ENCODE data around the gene ENOSF1.

ENOSF1 gene

GRCh38 chr18:673769-674168, 38.7 kb downstream of the ENOSF1 start:
- H3K36me3 ChIP-seq: peaks cover 21% of the 10 kb centered on the region; the same call in 1 of the 2 replicates
- H3K4me1 ChIP-seq: no peaks in the 10 kb centered on the region
- H3K4me3 ChIP-seq (ENCODE audit: low read depth, low read length): no peak overlapping the region
- no peak for TF ChIP-seq CTCF (IDR thresholded peaks at IDR 0.05; ENCODE audit: low read depth, low read length)
- no peak for DNase-seq
- H3K27me3 ChIP-seq: no peaks in the 10 kb centered on the region
- H3K9me3 ChIP-seq: no peaks in the 10 kb centered on the region

- Histone ChIP-seq H3K4me1 (no peaks in the 10 kb centered on the region), H3K27me3 (no peaks in the 10 kb centered on the region), H3K36me3 (peaks cover 23% of the 10 kb centered on the region; the same call in 1 of the 2 replicates), H3K4me3 (ENCODE audit: low read depth, low read length) (no peak overlapping the region), H3K9me3 (no peaks in the 10 kb centered on the region)
- DNase-seq: no peak
- TF ChIP-seq CTCF (IDR thresholded peaks at IDR 0.05; ENCODE audit: low read depth, low read length): no peak
These were observed 39.1 kb downstream of the ENOSF1 start for GRCh38 chr18:673317-673716.

- Histone ChIP-seq H3K27me3 (no peaks in the 10 kb centered on the region), H3K9me3 (no peaks in the 10 kb centered on the region), H3K4me1 (no peaks in the 10 kb centered on the region), H3K36me3 (peaks cover 25% of the 10 kb centered on the region; the same call in 1 of the 2 replicates), H3K4me3 (ENCODE audit: low read depth, low read length) (no peak overlapping the region)
- no peak for TF ChIP-seq CTCF (IDR thresholded peaks at IDR 0.05; ENCODE audit: low read depth, low read length)
- DNase-seq: no peak
These were observed 41.0 kb downstream of the ENOSF1 start for GRCh38 chr18:671405-671804.

- no peak for DNase-seq
- Histone ChIP-seq H3K4me3 (ENCODE audit: low read depth, low read length) (no peak overlapping the region), H3K27me3 (no peaks in the 10 kb centered on the region), H3K36me3 (peaks cover 30% of the 10 kb centered on the region), H3K9me3 (no peaks in the 10 kb centered on the region), H3K4me1 (no peaks in the 10 kb centered on the region)
- TF ChIP-seq CTCF (IDR thresholded peaks at IDR 0.05; ENCODE audit: low read depth, low read length): no peak
These were observed 41.9 kb downstream of the ENOSF1 start for GRCh38 chr18:670522-670921.

GRCh38 chr18:669077-669476, 43.4 kb downstream of the ENOSF1 start:
- peaks cover 26% of the 10 kb centered on the region for H3K36me3 ChIP-seq
- H3K9me3 ChIP-seq: no peaks in the 10 kb centered on the region
- no peaks in the 10 kb centered on the region for H3K27me3 ChIP-seq
- no peak overlapping the region for H3K4me3 ChIP-seq (ENCODE audit: low read depth, low read length)
- TF ChIP-seq CTCF (IDR thresholded peaks at IDR 0.05; ENCODE audit: low read depth, low read length): no peak
- DNase-seq: no peak
- H3K4me1 ChIP-seq: no peaks in the 10 kb centered on the region

GRCh38 chr18:668260-668659, 44.2 kb downstream of the ENOSF1 start:
- no peaks in the 10 kb centered on the region for H3K9me3 ChIP-seq
- DNase-seq: no peak
- H3K4me1 ChIP-seq: no peaks in the 10 kb centered on the region
- no peaks in the 10 kb centered on the region for H3K27me3 ChIP-seq
- TF ChIP-seq CTCF (IDR thresholded peaks at IDR 0.05; ENCODE audit: low read depth, low read length): no peak
- H3K4me3 ChIP-seq (ENCODE audit: low read depth, low read length): no peak overlapping the region
- peaks cover 26% of the 10 kb centered on the region for H3K36me3 ChIP-seq
